HepG2 (cell line): ENCODE measurements around the gene CPT1B. TPM values are rescaled to one million over a fixed set of nuclear protein-coding genes. Genes with fewer than 3 reads are reported as not detected.

ENCODE experiments used
- ARID3A ChIP-seq: IDR thresholded peaks from 2 replicates; pipeline ENCODE4 v1.6.1; 2012; ENCODE audit warnings: low read depth, low read length, improper control_type of control experiment
- ARNT ChIP-seq: fragments of 450-650 bp; IDR thresholded peaks from 2 replicates; pipeline ENCODE4 v1.6.1; 2017
- FOXK2 ChIP-seq: fragments of 450-650 bp; IDR thresholded peaks from 2 replicates; pipeline ENCODE4 v1.6.1; 2016
- GTF3A ChIP-seq: sonication (generic); formaldehyde crosslinking; conservative IDR thresholded peaks from 2 replicates; pipeline ENCODE4 v1.4.0; 2020; ENCODE audit warnings: mild to moderate bottlenecking, missing genetic modification reagents
- HNRNPK ChIP-seq: fragments of 200-400 bp; formaldehyde crosslinking; IDR thresholded peaks from 2 replicates; pipeline ENCODE4 v1.6.1; 2018; ENCODE audit warnings: low read length, low read depth, moderate library complexity, mild to moderate bottlenecking; ENCODE audit not compliant: poor library complexity, severe bottlenecking
- ISL2 ChIP-seq: sonication (generic); formaldehyde crosslinking; IDR thresholded peaks from 2 replicates; pipeline ENCODE4 v1.5.0; 2020; ENCODE audit warnings: missing genetic modification reagents
- JUN ChIP-seq: sonication (generic); formaldehyde crosslinking; IDR thresholded peaks from 2 replicates; pipeline ENCODE4 v1.4.0; 2020; ENCODE audit warnings: mild to moderate bottlenecking, missing genetic modification reagents
- MBD4 ChIP-seq: IDR thresholded peaks from 2 replicates; pipeline ENCODE4 v1.6.1; 2012; ENCODE audit warnings: low read length, inconsistent platforms, borderline replicate concordance
- MEF2D ChIP-seq: sonication (generic); formaldehyde crosslinking; IDR thresholded peaks from 2 replicates; pipeline ENCODE4 v1.5.1; 2020; ENCODE audit warnings: mild to moderate bottlenecking, missing genetic modification reagents
- POGK ChIP-seq: sonication (generic); formaldehyde crosslinking; conservative IDR thresholded peaks from 2 replicates; pipeline ENCODE4 v1.8.0; 2022; ENCODE audit warnings: mild to moderate bottlenecking, moderate library complexity, missing genetic modification reagents
- RBM22 ChIP-seq: fragments of 200-400 bp; formaldehyde crosslinking; optimal IDR thresholded peaks from 2 replicates; pipeline ENCODE3; 2017; ENCODE audit warnings: mild to moderate bottlenecking, low read length, moderate library complexity
- SUZ12 ChIP-seq: fragments of 150-350 bp; IDR thresholded peaks from 2 replicates; pipeline ENCODE4 v1.6.1; 2014; ENCODE audit warnings: low read depth, low read length
- ZNF224 ChIP-seq: sonication (generic); formaldehyde crosslinking; IDR thresholded peaks from 2 replicates; pipeline ENCODE4 v1.5.0; 2020; ENCODE audit warnings: mild to moderate bottlenecking, missing genetic modification reagents
- ZNF382 ChIP-seq: sonication (generic); formaldehyde crosslinking; IDR thresholded peaks from 2 replicates; pipeline ENCODE4 v1.5.0; 2020; ENCODE audit warnings: missing genetic modification reagents, mild to moderate bottlenecking, borderline replicate concordance
- ZNF790 ChIP-seq: sonication (generic); formaldehyde crosslinking; IDR thresholded peaks from 2 replicates; pipeline ENCODE4 v1.8.0; 2022; ENCODE audit warnings: missing genetic modification reagents, mild to moderate bottlenecking, borderline replicate concordance
- ZNF816 ChIP-seq: sonication (generic); formaldehyde crosslinking; IDR thresholded peaks from 2 replicates; pipeline ENCODE4 v1.8.0; 2022; ENCODE audit warnings: missing genetic modification reagents, mild to moderate bottlenecking, borderline replicate concordance
- ZSCAN12 ChIP-seq: sonication (generic); formaldehyde crosslinking; IDR thresholded peaks from 2 replicates; pipeline ENCODE4 v1.9.0; 2021; ENCODE audit warnings: mild to moderate bottlenecking, missing genetic modification reagents
- polyA plus RNA-seq, 8 experiments: library from polyadenylated mRNA; depleted of rRNA in 3 of 8; stranded (reverse) in 7 of 8; unstranded in 1 of 8; fragments of >200 nt; fragmentation: Illumina TruSeq in 4 of 8; extraction: Trizol in 4 of 8; gene quantifications; 2 replicates each; pipeline versions ENCODE4 v1.2.1 to v1.2.3, GENCODE V29; 2011 to 2016; ENCODE audit warnings: low read depth in 4 of 8, missing spikeins in 1 of 8, mixed read lengths in 1 of 8; ENCODE audit not compliant: insufficient read depth in 1 of 8
- total RNA-seq, 5 experiments: library from RNA; depleted of rRNA; stranded (reverse); fragments of >200 nt; fragmentation: Illumina TruSeq; extraction: Trizol; gene quantifications; 2 replicates each; pipeline ENCODE4 v1.2.3, GENCODE V29; 2016; ENCODE audit warnings: low read depth in 1 of 5
- TF ChIP-seq, protein P1 (sequence below): sonication (generic); formaldehyde crosslinking; conservative IDR thresholded peaks from 2 replicates; pipeline ENCODE4 v1.8.0; 2022; ENCODE audit warnings: low read depth, missing genetic modification reagents
- TF ChIP-seq, protein P2 (sequence below): sonication (generic); formaldehyde crosslinking; IDR thresholded peaks from 2 replicates; pipeline ENCODE4 v1.8.0; 2022; ENCODE audit warnings: mild to moderate bottlenecking, missing genetic modification reagents, borderline replicate concordance
- TF ChIP-seq, protein P3 (sequence below): sonication (generic); formaldehyde crosslinking; IDR thresholded peaks from 2 replicates; pipeline ENCODE4 v1.5.0; 2020; ENCODE audit warnings: mild to moderate bottlenecking, missing genetic modification reagents, borderline replicate concordance

The CPT1B gene
- total and polyA plus RNA-seq, 2 of the 13 experiments (the other 11 are each of a cell fraction or from before 2014, with no cell fraction given): 9.2 to 19.5 TPM

DNA sequence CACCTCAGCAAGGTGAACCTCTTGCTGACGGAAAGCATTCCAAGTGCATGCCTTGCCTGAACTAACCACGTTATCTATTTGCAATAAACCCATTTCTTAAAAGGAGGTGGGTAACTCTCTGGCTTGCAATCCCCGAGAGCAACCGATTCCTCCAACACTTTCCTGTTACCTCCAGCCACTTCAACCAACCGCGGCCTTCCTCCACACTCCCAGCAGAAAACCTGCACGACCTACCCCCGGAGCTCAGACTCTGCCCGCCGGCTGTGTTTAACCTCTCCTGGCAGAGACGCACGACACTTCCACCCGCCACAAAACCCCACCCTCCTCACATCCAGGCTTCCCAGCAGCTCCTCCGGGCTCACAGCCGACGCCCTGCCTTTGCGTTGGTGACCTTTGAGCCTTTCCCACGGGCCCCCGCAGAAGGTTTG, 53.5 kb downstream of the CPT1B start (continued):
- no peak for TF ChIP-seq SUZ12
- TF ChIP-seq ARID3A: no peak
- no peak for TF ChIP-seq ZNF382 (CRISPR knock-in tag)
- no peak for TF ChIP-seq ZSCAN12 (CRISPR knock-in tag)
- TF ChIP-seq, protein P1, sequence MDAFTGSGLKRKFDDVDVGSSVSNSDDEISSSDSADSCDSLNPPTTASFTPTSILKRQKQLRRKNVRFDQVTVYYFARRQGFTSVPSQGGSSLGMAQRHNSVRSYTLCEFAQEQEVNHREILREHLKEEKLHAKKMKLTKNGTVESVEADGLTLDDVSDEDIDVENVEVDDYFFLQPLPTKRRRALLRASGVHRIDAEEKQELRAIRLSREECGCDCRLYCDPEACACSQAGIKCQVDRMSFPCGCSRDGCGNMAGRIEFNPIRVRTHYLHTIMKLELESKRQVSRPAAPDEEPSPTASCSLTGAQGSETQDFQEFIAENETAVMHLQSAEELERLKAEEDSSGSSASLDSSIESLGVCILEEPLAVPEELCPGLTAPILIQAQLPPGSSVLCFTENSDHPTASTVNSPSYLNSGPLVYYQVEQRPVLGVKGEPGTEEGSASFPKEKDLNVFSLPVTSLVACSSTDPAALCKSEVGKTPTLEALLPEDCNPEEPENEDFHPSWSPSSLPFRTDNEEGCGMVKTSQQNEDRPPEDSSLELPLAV (CRISPR knock-in tag): no peak
- 0 out of 2 replicates have a peak, but pooled peaks have one; percentile 10 for TF ChIP-seq MEF2D (CRISPR knock-in tag)
- peak; percentile 24 for TF ChIP-seq RBM22
- no peak for TF ChIP-seq ISL2 (CRISPR knock-in tag)
- TF ChIP-seq, protein P2, sequence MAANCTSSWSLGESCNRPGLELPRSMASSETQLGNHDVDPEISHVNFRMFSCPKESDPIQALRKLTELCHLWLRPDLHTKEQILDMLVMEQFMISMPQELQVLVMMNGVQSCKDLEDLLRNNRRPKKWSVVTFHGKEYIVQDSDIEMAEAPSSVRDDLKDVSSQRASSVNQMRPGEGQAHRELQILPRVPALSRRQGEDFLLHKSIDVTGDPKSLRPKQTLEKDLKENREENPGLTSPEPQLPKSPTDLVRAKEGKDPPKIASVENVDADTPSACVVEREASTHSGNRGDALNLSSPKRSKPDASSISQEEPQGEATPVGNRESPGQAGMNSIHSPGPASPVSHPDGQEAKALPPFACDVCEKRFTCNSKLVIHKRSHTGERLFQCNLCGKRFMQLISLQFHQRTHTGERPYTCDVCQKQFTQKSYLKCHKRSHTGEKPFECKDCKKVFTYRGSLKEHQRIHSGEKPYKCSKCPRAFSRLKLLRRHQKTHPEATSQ (CRISPR knock-in tag): no peak
- TF ChIP-seq POGK (CRISPR knock-in tag): no peak
- TF ChIP-seq JUN (CRISPR knock-in tag): no peak
- no peak for TF ChIP-seq MBD4
- TF ChIP-seq GTF3A: no peak
- TF ChIP-seq ZNF224 (CRISPR knock-in tag): no peak
- TF ChIP-seq ZNF816 (CRISPR knock-in tag): no peak
- no peak for TF ChIP-seq FOXK2
- TF ChIP-seq, protein P3, sequence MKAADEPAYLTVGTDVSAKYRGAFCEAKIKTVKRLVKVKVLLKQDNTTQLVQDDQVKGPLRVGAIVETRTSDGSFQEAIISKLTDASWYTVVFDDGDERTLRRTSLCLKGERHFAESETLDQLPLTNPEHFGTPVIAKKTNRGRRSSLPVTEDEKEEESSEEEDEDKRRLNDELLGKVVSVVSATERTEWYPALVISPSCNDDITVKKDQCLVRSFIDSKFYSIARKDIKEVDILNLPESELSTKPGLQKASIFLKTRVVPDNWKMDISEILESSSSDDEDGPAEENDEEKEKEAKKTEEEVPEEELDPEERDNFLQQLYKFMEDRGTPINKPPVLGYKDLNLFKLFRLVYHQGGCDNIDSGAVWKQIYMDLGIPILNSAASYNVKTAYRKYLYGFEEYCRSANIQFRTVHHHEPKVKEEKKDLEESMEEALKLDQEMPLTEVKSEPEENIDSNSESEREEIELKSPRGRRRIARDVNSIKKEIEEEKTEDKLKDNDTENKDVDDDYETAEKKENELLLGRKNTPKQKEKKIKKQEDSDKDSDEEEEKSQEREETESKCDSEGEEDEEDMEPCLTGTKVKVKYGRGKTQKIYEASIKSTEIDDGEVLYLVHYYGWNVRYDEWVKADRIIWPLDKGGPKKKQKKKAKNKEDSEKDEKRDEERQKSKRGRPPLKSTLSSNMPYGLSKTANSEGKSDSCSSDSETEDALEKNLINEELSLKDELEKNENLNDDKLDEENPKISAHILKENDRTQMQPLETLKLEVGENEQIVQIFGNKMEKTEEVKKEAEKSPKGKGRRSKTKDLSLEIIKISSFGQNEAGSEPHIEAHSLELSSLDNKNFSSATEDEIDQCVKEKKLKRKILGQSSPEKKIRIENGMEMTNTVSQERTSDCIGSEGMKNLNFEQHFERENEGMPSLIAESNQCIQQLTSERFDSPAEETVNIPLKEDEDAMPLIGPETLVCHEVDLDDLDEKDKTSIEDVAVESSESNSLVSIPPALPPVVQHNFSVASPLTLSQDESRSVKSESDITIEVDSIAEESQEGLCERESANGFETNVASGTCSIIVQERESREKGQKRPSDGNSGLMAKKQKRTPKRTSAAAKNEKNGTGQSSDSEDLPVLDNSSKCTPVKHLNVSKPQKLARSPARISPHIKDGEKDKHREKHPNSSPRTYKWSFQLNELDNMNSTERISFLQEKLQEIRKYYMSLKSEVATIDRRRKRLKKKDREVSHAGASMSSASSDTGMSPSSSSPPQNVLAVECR (CRISPR knock-in tag): no peak; the same call in 1 of the 2 replicates
- TF ChIP-seq ZNF790 (CRISPR knock-in tag): 0 out of 2 replicates have a peak, but pooled peaks have one; percentile 14
- no peak for TF ChIP-seq HNRNPK
- no peak for TF ChIP-seq ARNT
